Stomach (tissue), 19 donors: Measurements from ENCODE around the gene LRGUK. TPM values are rescaled to one million over a fixed set of nuclear protein-coding genes. Genes with fewer than 3 reads are reported as not detected.
"Not testable (repeated sequence)": the region's sequence is repeated elsewhere in the genome, so short reads cannot be mapped to it uniquely, and the experiment has no call there.

Experiments
- DNase-seq, 2 donors: peaks; one replicate each; pipeline versions ENCODE4 v3.0.0 to v3.0.0-alpha.2; 2013 to 2019
- H3K27ac ChIP-seq, 5 donors: fragments of 200-600 bp in 4 of 5; sonication (generic) in 4 of 5; one replicate each; pipeline ENCODE4 v1.5.1; 2013 to 2019; ENCODE audit warnings: mild to moderate bottlenecking in 1 of 5, moderate library complexity in 1 of 5
- H3K27me3 ChIP-seq, 3 donors: fragments of 200-600 bp; sonication (generic); one replicate each; pipeline ENCODE4 v1.5.1; 2017 to 2019; ENCODE audit warnings: mixed run types in 1 of 3
- H3K36me3 ChIP-seq, 4 donors: fragments of 200-600 bp; sonication (generic); 1 replicate in 3 of 4; 2 replicates in 1 of 4; pipeline ENCODE4 v1.5.1; 2016 to 2019
- H3K4me1 ChIP-seq, 4 donors: fragments of 200-600 bp; sonication (generic); one replicate each; pipeline ENCODE4 v1.5.1; 2016 to 2019
- H3K4me3 ChIP-seq, 4 donors: fragments of 200-600 bp; sonication (generic) in 3 of 4; one replicate each; pipeline ENCODE4 v1.5.1; 2016 to 2019; ENCODE audit warnings: mild to moderate bottlenecking in 1 of 4
- H3K9me3 ChIP-seq, 4 donors: fragments of 200-600 bp; sonication (generic); one replicate each; pipeline ENCODE4 v1.5.1; 2016 to 2019
- EP300 ChIP-seq: sonication (generic); formaldehyde crosslinking; IDR thresholded peaks from one replicate; pipeline ENCODE4 v1.6.1; 2017; ENCODE audit warnings: antibody characterized with exemption
- POLR2A ChIP-seq, 4 donors: fragments of 450-650 bp; IDR thresholded peaks; one replicate each; pipeline ENCODE4 v1.6.1; 2016; ENCODE audit warnings: antibody characterized with exemption in 4 of 4, control low read depth in 2 of 4, mild to moderate bottlenecking in 1 of 4, moderate library complexity in 1 of 4
- POLR2AphosphoS5 ChIP-seq, 3 donors: sonication (generic); formaldehyde crosslinking; IDR thresholded peaks; one replicate each; pipeline ENCODE4 v1.6.1; 2016; ENCODE audit warnings: antibody characterized with exemption in 3 of 3
- WGBS, 5 donors: extraction: QIAGEN DNeasy Blood & Tissue Kit in 3 of 5; methylation state at CpG; one replicate each; pipeline versions ENCODE4 v1.1.5 to v1.1.7; 2013 to 2018; 5-methylcytosine and 5-hydroxymethylcytosine counted together
- intact Hi-C: fragments of 100-400 bp; cut with DNase I; formaldehyde crosslinking; loops from one replicate; pipeline ENCODE4 v1.15.1; 2023; ENCODE audit warnings: low total_unique reads
- long read RNA-seq, 10 donors: transcript quantifications; one replicate each; lab custom pipeline, GENCODE V29; 2026
- polyA plus RNA-seq, 3 donors: library from polyadenylated mRNA; stranded (reverse); fragments of 200-250 nt; gene quantifications; one replicate each; pipeline ENCODE4 v1.2.3, GENCODE V29; 2013
- total RNA-seq, 5 donors: library from RNA; depleted of rRNA; stranded (reverse); fragments of >200 nt; gene quantifications; one replicate each; pipeline versions ENCODE4 v1.1.0 to v1.2.3, GENCODE V29; 2014 to 2016
- TF ChIP-seq, protein P1 (sequence below), 7 experiments: fragments of 450-650 bp in 4 of 7; fragments of 200-600 bp in 3 of 7; sonication (generic) in 3 of 7; IDR thresholded peaks; one replicate each; pipeline ENCODE4 v1.5.1; 2016 to 2019; ENCODE audit warnings: antibody characterized with exemption in 7 of 7, control low read depth in 2 of 7, mild to moderate bottlenecking in 1 of 7
- donor health status: healthy with polysubstance abuse.
- donor health status: Bipolar disorder and iron deficiency.
- donor health status: healthy.

LRGUK gene, protein sequence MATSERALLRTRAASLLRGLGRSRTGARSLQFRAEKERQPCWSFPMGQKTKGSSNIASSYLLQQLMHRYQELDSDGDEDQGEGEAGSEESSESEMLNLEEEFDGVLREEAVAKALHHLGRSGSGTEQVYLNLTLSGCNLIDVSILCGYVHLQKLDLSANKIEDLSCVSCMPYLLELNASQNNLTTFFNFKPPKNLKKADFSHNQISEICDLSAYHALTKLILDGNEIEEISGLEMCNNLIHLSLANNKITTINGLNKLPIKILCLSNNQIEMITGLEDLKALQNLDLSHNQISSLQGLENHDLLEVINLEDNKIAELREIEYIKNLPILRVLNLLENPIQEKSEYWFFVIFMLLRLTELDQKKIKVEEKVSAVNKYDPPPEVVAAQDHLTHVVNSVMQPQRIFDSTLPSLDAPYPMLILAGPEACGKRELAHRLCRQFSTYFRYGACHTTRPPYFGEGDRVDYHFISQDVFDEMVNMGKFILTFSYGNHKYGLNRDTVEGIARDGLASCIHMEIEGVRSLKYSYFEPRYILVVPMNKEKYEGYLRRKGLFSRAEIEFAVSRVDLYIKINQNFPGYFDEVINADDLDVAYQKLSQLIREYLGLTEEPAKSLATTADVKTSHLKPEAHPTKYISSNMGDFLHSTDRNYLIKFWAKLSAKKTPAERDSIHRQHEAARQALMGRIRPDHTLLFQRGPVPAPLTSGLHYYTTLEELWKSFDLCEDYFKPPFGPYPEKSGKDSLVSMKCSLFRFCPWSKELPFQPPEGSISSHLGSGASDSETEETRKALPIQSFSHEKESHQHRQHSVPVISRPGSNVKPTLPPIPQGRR
- total RNA-seq (1 to 10 TPM in 3 of 5 donors, under 1 TPM in 1, not detected in 1; 0.89 to 4.1 (median 2.5) TPM), polyA plus RNA-seq (under 1 TPM in 1 of 3 donors, not detected in 2; 0.10 TPM)
- long read RNA-seq, donor 1, result 0 reads
- long read RNA-seq, donor 2, result 0 reads
- long read RNA-seq, donor 3, result 0 reads
- long read RNA-seq, donor 4, result 0 reads
- long read RNA-seq, donor 5, result 0 reads
- long read RNA-seq, donor 6, result 0 reads
- long read RNA-seq, donor 7, result 0 reads
- long read RNA-seq, donor 8, result 0 reads
- long read RNA-seq, donor 9, result 0 reads
- long read RNA-seq, donor 10, result 0 reads

DNA sequence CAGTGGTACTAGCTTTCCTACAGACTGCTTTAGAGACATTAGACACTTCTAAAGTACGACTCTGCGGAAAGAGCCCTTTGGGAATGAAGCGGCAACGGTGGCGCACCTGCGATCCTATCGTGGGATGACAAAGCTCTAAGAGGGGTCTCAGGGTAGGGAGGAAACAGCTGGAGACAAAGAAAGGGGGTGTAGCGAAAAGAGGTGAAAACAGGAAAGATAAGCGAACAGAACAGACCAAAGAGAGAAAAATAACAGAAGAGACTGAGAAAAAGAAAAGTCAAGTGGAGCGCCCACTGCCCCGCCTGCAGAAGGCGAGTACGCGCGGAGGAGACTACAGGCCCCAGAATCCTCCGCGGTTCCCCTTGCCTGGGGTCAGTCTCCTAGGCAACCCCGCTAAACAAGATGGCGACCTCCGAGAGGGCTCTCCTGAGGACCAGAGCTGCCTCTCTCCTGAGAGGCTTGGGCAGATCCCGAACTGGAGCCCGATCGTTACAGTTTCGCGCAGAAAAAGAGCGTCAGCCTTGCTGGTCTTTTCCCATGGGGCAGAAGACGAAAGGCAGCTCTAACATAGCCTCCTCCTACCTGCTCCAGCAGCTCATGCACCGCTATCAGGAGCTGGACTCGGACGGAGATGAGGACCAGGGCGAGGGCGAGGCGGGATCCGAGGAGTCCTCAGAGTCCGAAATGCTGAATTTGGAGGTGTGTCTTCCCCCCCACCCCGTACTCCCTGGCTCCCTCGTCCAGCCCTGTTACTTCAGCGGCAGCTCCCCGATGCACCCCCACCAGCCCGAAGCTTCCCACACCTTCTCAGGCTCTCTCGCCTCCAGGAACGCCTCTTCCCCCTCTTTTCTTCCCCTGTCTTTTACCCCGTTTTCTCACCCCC, at the start of gene LRGUK:
Gene LRGUK (plus strand): TSS at position 375 of the 883 bp plus-strand sequence. CDS start 28 bp downstream, at position 403.
- H3K9me3 ChIP-seq, result no peaks in the 10 kb centered on the region
- no peaks in the 10 kb centered on the region for H3K27me3 ChIP-seq
- no peak within 1 kb of the TSS for H3K27ac ChIP-seq
- peaks cover 5 to 18% (median 13%) of the 10 kb centered on the region in 4 donors for H3K4me1 ChIP-seq
- intact Hi-C loops, result no loop called here
- peak; percentile 83 to 96 for DNase-seq
- H3K4me3 ChIP-seq, result peak within 1 kb of the TSS; percentile 59 to 90 (median 63)
- H3K36me3 ChIP-seq, result no peaks in the 10 kb centered on the region
- WGBS, 5 donors, result 1 to 2% (median 1%) methylated on average over 40 to 43 of the region's 43 CpGs
- TF ChIP-seq, protein P1, sequence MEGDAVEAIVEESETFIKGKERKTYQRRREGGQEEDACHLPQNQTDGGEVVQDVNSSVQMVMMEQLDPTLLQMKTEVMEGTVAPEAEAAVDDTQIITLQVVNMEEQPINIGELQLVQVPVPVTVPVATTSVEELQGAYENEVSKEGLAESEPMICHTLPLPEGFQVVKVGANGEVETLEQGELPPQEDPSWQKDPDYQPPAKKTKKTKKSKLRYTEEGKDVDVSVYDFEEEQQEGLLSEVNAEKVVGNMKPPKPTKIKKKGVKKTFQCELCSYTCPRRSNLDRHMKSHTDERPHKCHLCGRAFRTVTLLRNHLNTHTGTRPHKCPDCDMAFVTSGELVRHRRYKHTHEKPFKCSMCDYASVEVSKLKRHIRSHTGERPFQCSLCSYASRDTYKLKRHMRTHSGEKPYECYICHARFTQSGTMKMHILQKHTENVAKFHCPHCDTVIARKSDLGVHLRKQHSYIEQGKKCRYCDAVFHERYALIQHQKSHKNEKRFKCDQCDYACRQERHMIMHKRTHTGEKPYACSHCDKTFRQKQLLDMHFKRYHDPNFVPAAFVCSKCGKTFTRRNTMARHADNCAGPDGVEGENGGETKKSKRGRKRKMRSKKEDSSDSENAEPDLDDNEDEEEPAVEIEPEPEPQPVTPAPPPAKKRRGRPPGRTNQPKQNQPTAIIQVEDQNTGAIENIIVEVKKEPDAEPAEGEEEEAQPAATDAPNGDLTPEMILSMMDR (IDR thresholded peaks at IDR 0.05), result no peak
- TF ChIP-seq POLR2AphosphoS5 (IDR thresholded peaks at IDR 0.05) (no peak), POLR2A (IDR thresholded peaks at IDR 0.05) (no peak), EP300 (no peak)

DNA sequence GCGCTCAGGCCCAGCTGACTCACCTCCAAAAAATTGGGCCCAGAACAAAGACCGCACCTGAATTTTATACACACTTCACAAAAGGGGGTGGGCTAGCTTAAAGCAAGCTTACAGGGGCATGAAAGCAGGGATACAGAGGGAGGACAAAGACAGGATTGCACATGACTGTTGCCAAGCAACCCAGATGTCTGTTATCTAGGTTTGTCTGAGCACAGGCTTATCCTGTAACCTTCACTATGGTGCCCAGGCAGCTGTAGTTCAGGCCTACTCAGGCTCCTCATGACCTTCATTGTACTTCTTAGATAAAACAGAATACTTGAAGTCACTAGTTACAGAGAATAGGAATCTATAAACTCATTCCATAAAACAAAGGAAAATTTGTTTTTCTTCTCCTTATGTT, 49.6 kb upstream of the LRGUK start:
- H3K27ac ChIP-seq, H3K9me3 ChIP-seq, DNase-seq, H3K27me3 ChIP-seq, H3K4me1 ChIP-seq, H3K4me3 ChIP-seq, intact Hi-C loops: not testable (repeated sequence)
- 91 to 100% (median 97%) methylated on average over 2 of the region's 2 CpGs for WGBS, 5 donors
- peaks cover 0 to 29% (median 6%) of the 10 kb centered on the region in 4 donors for H3K36me3 ChIP-seq

DNA sequence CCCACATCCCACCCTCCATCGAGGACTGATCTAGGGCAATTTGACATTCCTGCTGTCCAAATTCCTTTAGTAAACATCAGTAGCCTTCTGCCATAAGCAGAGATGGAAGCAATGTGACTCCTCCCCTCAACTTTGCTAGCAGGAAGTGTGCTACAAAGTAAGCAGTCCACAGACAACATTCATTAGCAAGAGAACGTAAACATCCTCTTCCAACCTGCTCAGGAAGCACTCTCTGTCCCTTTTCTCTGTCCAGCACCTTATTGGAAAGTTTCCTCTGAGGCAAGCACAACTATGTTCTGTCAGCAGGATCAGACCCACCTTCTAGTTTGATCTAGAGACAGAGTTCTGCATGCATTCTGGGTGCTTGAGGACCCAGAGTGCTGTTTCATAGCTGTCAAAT, 48.1 kb upstream of the LRGUK start:
- DNase-seq, result peak in 1 of 2 donors; percentile 12
- peaks cover 0 to 22% (median 5%) of the 10 kb centered on the region in 4 donors for H3K36me3 ChIP-seq
- no peak overlapping the region for H3K4me3 ChIP-seq
- no peaks in the 10 kb centered on the region for H3K27me3 ChIP-seq
- no peak overlapping the region for H3K27ac ChIP-seq
- TF ChIP-seq, protein P1 (IDR thresholded peaks at IDR 0.05), result no peak
- TF ChIP-seq EP300, result no peak
- no peak for TF ChIP-seq POLR2A (IDR thresholded peaks at IDR 0.05)
- no peak for TF ChIP-seq POLR2AphosphoS5 (IDR thresholded peaks at IDR 0.05)
- H3K4me1 ChIP-seq, result no peaks in the 10 kb centered on the region
- H3K9me3 ChIP-seq, result no peaks in the 10 kb centered on the region
- WGBS, 5 donors, result 38 to 65% (median 46%) methylated on average over 2 of the region's 2 CpGs
- intact Hi-C loops, result no loop called here

DNA sequence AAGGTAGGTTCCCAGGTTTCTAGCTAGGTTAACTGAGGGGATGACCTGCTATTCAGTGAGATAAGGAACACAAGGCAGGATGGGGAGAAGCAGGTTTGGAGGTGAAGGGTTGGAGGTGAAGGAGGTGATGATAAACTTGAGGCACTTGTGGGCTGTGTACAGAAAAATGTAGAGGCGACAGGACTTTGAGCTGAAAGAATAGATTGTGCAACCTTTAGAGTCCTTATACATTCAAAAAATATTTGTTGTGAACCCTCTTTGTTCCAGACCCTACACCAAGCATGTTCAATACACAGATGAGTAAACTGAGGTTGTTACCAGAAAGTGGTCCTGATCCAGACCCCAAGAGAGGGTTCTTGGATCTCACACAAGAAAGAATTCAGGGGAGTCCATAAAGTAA, 45.4 kb upstream of the LRGUK start:
- Histone ChIP-seq H3K4me3 (no peak overlapping the region), H3K27me3 (no peaks in the 10 kb centered on the region), H3K4me1 (no peaks in the 10 kb centered on the region), H3K27ac (no peak overlapping the region), H3K9me3 (no peaks in the 10 kb centered on the region), H3K36me3 (no peaks in the 10 kb centered on the region)
- no peak for DNase-seq
- intact Hi-C loops, result no loop called here
- WGBS, 5 donors, result 89 to 100% (median 94%) methylated on average over 1 of the region's 1 CpG
- TF ChIP-seq POLR2AphosphoS5 (IDR thresholded peaks at IDR 0.05), result no peak
- TF ChIP-seq EP300, result no peak
- TF ChIP-seq, protein P1 (IDR thresholded peaks at IDR 0.05), result no peak
- TF ChIP-seq POLR2A (IDR thresholded peaks at IDR 0.05), result no peak
